ENCODE data around the gene MRPS27.

Gene MRPS27

DNA sequence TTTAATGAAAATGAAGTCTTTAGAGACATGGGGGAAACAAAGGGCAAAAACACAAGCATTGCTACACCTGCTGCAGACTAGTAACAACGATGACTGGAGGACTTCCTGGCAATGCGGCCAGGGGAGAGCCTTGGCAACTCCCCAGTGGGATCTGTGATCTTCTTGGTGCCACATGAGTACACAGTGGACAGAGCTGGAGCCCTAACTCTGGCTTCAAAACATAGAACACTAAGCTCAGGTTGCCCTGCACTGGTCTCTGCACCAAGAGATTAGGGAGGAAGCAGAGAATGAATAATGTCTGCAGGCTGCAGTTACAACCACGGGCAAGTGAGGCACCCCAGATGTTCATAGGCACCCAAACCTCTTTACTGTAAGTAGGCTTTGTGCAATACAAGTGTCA lies 91.1 kb downstream of the MRPS27 start:
- no peak for DNase-seq

- DNase-seq: no peak
These were observed 93.1 kb downstream of the MRPS27 start for GRCh38 chr5:72226950-72227349.

DNA sequence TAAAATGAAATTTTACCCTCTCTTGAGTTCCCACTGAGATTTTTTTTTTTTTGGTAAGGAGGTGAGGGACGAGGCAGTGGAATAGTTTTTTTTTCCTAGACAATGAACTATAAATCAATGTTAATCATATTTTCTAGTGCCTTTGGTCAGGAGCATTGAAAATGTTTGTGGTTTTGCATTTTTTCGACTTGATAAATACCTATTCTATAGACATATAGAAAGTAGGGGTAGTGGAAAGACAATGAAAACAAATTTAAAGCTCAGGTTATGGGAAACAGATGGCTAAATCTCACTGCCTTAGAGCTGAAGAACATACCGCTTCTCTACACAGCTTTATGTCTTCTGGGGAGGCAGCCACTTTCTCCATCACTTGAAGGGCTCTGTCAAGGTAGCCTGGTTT lies 94.3 kb downstream of the MRPS27 start:
- DNase-seq: no peak

DNA sequence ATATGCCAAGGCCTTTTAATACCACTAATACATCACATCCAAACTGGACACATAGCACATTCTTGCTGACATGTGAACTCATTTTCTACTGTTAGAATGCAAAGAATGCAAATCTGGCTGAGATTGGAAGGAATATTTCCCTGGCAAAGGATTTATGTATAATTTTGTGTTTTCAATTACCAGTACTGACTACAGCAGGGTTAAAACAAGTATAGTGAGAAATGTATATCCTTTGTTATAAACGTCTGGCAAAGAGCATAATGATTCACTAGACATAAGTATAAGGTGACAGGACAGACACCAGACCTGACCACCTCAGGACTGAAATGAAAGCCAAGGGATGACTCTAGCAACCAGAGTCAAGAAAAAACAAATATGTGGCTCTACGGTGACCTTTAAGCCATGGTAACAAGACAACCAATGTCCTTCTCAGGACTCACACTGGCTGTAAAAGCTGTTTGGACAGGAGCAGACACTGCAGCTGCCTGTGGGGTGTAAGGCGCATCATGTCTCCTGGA lies 95.0 kb downstream of the MRPS27 start:
- no peak for DNase-seq

GRCh38 chr5:72223371-72223770 lies 96.7 kb downstream of the MRPS27 start:
- no peak for DNase-seq

- DNase-seq: no peak
These were observed 97.5 kb downstream of the MRPS27 start for GRCh38 chr5:72222521-72222920.

GRCh38 chr5:72221541-72221940 lies 98.5 kb downstream of the MRPS27 start:
- DNase-seq: no peak

- no peak for DNase-seq
These were observed 98.9 kb downstream of the MRPS27 start for GRCh38 chr5:72221099-72221498.

GRCh38 chr5:72216756-72217155 lies 103.3 kb downstream of the MRPS27 start:
- DNase-seq: no peak

GRCh38 chr5:72214168-72214567 lies 105.9 kb downstream of the MRPS27 start:
- DNase-seq: no peak

GRCh38 chr5:72213482-72213881 lies 106.6 kb downstream of the MRPS27 start:
- DNase-seq: no peak

DNA sequence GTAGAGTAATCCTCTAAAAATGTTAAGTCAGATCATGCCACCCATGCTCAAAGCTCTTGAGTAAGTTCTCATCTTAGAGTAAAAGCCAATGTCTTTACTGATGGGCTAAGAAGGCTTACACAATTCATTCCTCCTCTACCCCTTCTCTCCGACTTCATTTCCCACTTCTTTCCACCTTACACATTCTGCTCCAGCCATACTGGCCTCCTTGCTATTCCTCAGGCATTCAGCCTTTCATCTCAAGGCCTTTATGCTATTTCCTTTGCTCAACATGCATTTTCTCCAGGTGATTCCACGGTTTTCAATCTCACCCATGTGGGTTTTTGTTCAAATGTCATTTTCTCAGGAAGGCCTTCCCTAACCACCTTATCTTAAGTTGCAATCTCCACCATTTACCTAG lies 107.9 kb downstream of the MRPS27 start:
- DNase-seq: no peak

DNA sequence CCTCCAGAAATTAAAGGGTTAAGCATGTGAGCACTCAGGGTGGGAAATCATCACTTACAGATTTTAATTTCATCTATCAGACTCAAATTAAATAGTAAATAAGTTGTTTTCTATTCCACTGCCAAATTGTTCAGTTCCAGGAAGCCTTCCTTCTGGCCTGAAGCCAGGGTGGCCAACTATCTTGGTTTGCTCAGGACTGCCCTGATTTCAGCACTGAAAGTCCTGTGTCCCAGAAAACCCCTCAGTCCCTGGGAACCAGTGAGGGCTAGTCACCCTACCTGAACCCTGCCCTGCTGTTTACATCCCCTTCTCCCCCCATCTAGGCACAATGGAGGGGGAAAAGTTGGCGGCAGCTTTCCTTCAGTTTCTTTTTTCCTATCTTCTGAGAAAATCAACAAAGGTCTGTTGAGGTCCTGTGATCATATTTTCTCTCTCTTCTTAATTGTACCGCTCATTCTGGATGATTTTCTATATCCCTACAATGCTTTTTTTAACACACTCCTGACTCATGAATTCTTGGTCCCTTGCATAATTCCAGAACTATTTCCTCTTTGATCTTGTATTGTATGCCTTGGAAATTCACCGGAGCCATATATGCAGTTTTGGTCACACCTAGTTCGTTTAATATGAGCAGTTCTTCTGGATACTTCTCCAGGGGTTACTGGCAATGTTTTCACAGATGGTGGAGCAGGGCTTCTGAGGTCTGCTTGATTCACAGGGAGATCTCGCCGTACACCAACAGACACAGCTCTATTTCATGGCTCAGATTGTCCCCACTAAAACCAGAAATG lies 109.0 kb downstream of the MRPS27 start:
- DNase-seq: no peak

- DNase-seq: no peak
These were observed 110.6 kb downstream of the MRPS27 start for GRCh38 chr5:72209147-72210115.

DNA sequence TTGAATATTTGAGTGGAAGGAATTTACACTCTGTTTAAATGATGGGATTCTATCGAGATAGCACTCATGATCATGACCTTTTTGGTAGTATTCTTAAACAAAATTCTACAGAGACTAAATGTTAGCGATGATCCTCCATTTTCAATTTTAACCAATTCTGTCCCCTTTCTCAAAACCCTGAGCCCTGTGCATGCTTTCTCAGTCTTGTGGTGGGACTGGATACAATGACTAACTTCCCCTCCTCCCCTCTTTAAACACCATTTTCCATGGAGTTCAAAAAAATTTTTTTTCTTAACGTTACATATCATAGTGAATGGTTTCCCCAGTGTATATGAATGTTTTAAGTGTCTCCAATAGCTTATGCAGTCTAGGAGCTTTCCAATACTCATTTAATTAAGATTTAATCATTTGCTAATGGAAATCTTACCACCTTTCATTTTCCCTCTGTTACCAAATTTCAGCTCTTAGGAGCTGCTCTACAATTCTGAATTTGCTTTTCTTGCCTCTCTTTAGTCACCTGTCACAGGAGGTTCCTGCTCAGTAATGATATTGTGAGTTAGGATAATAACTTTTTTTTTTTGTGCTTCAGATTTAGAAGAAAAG lies 111.6 kb downstream of the MRPS27 start:
- no peak for DNase-seq

GRCh38 chr5:72206994-72207393 lies 113.0 kb downstream of the MRPS27 start:
- DNase-seq: no peak

DNA sequence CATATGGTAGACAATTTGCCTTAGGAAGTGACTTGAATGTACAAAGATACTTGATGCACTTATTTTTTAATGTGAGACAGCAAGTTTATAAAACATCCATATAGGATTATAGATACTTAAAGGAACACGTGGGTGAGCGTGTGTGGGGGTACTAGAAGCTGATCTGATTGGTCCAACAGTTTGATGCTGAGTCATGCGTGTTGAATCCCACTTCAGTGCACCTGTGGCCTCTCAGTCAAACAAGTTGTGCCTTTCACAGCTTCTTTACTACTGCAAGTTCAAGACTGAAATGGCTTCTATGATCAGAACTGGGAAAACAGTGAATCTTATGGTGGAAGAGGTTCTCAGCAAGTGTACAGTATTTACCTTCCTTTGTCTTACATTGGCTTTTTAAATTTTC lies 113.9 kb downstream of the MRPS27 start:
- no peak for DNase-seq

DNA sequence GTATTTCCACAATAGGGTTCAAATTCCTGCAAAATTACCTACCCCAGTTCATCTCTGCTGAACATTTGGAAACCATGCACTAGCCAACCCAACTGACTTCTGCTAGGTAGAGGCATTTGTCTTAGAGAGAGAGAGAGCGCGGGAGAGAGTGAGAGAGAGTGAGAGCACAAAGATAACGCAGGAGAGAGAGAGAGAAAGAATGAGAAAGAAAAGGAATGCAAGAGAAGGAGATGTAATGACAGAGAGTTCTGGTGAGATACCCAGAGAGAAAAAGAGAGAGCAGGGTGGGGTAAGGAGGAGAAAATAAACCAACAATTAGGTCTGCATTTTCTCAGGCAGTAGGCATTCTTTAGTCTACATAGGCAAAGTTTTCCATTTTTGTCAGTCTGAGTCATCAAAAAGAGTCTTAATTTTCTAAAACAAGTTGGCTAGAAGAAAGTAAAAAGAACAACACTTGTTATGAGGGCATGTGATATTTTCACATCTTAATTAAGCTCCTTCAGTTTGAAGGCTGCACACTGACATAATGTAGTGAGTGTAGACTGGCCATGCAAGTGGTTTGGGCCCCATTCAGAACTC lies 114.5 kb downstream of the MRPS27 start:
- no peak for DNase-seq

DNA sequence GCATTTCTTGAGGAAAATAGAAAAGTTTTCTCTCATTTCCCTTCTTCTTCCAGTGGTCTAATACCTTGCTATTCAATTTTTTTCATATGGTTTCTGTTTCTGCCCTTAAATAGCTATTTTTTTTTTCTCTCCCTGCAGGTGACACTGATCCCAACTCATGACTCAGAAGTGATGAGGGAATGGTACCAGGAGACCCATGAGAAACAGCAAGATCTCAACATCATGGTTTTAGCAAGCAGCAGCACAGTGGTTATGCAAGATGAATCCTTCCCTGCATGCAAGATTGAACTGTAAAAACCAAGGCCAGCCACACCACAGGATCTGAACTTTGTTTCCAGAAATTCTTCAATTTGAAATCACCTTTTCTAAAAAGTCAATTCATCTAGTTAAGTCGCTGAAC lies 115.1 kb downstream of the MRPS27 start:
- no peak for DNase-seq

DNA sequence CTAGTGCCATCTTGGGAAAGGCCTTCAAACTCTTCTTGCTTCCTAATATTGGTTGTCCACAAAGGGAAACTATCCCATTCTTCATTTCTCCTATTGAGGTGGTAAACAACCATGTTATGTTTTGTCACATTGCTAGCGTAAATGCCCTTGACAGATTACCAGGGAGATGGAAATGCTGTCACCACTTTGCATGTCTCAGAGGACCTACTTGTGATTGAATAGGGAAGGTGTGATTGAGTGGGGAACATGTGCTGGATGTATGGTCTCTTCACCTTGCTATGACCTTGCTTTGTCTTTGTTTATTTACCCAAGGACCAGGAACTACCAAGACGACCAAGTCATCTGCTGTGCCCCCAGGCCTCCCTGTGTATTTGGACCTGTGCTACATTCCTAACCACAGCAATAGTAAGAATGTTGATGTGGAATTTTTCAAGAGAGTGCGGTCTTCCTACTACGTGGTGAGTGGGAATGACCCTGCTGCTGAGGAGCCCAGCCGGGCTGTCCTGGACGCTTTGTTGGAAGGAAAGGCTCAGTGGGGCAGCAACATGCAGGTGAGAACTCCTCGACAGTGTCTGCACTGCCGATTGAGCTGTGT lies 116.7 kb downstream of the MRPS27 start:
- DNase-seq: no peak

GRCh38 chr5:72202331-72202825 lies 117.7 kb downstream of the MRPS27 start:
- DNase-seq: no peak

DNA sequence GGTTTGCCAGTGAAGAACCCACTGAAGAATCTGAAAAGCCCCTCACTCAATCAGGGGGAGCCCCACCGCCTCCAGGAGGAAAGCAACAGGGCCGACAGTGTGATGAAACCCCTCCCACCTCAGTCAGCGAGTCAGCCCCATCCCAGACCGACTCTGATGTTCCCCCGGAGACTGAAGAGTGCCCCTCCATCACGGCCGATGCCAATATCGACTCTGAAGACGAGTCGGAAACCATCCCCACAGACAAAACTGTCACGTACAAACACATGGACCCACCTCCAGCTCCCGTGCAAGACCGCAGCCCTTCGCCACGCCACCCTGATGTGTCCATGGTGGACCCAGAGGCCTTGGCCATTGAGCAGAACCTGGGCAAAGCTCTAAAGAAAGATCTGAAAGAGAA lies 120.4 kb downstream of the MRPS27 start:
- no peak for DNase-seq

All from activated CD4-positive, alpha-beta T cell treated with anti-CD3 and anti-CD28 coated beads for 1 hour (primary cell).